Effector memory CD4-positive, alpha-beta T cell (primary cell): ENCODE measurements around the gene CLEC16A.

ENCODE experiments used
- DNase-seq, 3 donors: peaks; one replicate each; pipeline ENCODE4 v3.0.0-alpha.2; 2020
- H3K27ac ChIP-seq: 2 replicates; pipeline ENCODE4 v1.7.0; 2013; ENCODE audit warnings: mild to moderate bottlenecking, low read length, moderate library complexity; ENCODE audit not compliant: insufficient read depth, poor library complexity, severe bottlenecking
- H3K27me3 ChIP-seq: replicated peaks from 2 replicates; pipeline ENCODE4 v1.7.0; 2013; ENCODE audit warnings: mild to moderate bottlenecking, low read length; ENCODE audit not compliant: insufficient read depth, control insufficient read depth, poor library complexity, severe bottlenecking
- H3K36me3 ChIP-seq: 2 replicates; pipeline ENCODE4 v1.7.0; 2013; ENCODE audit warnings: mild to moderate bottlenecking, low read length, moderate library complexity; ENCODE audit not compliant: control insufficient read depth, insufficient read depth
- H3K4me1 ChIP-seq: 2 replicates; pipeline ENCODE4 v1.7.0; 2013; ENCODE audit warnings: low read length, mild to moderate bottlenecking; ENCODE audit not compliant: control insufficient read depth, insufficient read depth, poor library complexity, severe bottlenecking
- H3K4me3 ChIP-seq: 2 replicates; pipeline ENCODE4 v1.7.0; 2013; ENCODE audit warnings: low read length, low read depth, mild to moderate bottlenecking; ENCODE audit not compliant: insufficient read depth, poor library complexity, severe bottlenecking
- H3K9me3 ChIP-seq: 2 replicates; pipeline ENCODE4 v1.7.0; 2013; ENCODE audit warnings: mild to moderate bottlenecking, low read length, moderate library complexity; ENCODE audit not compliant: control insufficient read depth

CLEC16A gene

GRCh38 chr16:11175787-11176341 lies 231.5 kb downstream of the CLEC16A start:
- Histone ChIP-seq H3K4me1 (no peaks in the 10 kb centered on the region), H3K36me3 (peaks cover 14% of the 10 kb centered on the region), H3K9me3 (no peaks in the 10 kb centered on the region), H3K27me3 (no peaks in the 10 kb centered on the region), H3K27ac (no peak overlapping the region), H3K4me3 (no peak overlapping the region)
- DNase-seq, result no peak

DNA sequence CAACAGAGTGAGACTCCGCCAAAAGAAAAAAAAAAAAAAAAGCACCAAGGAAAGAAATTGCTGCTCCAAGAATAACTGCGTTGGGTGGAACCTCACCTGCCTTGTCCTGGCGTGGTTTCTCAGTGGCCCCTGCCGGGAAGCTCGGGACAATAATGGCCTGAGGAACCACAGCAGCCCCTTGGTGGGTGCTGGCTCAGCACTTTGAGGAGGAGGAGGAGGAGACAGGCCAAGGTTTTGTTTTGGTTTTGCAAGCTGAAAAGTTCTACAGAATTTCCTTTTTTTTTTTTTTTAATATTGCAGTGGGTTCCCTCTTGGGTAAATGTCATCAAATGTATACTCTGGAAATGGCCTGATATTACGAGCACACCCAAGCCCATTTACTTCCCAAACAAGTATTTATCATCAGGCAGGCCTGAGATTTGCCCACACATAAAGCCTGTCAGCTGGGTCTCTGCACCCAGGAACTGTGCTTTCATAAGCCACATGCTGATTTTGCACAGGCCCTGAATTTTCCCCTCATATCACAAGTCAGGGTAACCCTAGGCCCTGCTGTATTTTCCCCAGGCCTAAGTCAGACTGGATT lies 233.3 kb downstream of the CLEC16A start:
- Histone ChIP-seq H3K4me1 (no peaks in the 10 kb centered on the region), H3K4me3 (no peak overlapping the region), H3K27ac (no peak overlapping the region), H3K27me3 (no peaks in the 10 kb centered on the region), H3K36me3 (peaks cover 14% of the 10 kb centered on the region), H3K9me3 (no peaks in the 10 kb centered on the region)
- DNase-seq, result no peak

DNA sequence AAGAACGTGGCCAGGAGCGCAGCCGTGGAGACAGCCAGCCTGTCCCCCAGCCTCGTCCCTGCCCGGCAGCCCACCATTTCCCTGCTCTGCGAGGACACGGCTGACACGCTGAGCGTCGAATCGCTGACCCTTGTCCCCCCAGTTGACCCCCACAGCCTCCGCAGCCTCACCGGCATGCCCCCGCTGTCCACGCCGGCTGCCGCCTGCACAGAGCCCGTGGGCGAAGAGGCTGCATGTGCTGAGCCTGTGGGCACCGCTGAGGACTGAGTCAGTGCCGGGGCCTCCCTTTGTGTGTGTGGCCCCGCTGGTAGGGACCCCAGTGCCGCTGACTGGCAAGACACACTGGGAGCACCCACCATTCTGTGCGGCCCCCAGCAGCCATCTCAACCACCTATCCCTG lies 234.1 kb downstream of the CLEC16A start:
- H3K9me3 ChIP-seq, result no peaks in the 10 kb centered on the region
- H3K36me3 ChIP-seq, result peaks cover 14% of the 10 kb centered on the region
- no peaks in the 10 kb centered on the region for H3K4me1 ChIP-seq
- H3K27ac ChIP-seq, result no peak overlapping the region
- H3K27me3 ChIP-seq, result no peaks in the 10 kb centered on the region
- DNase-seq, result no peak
- H3K4me3 ChIP-seq, result no peak overlapping the region

GRCh38 chr16:11179574-11179973 lies 235.2 kb downstream of the CLEC16A start:
- Histone ChIP-seq H3K9me3 (no peaks in the 10 kb centered on the region), H3K27me3 (no peaks in the 10 kb centered on the region), H3K4me1 (no peaks in the 10 kb centered on the region), H3K27ac (no peak overlapping the region), H3K36me3 (peaks cover 14% of the 10 kb centered on the region), H3K4me3 (no peak overlapping the region)
- no peak for DNase-seq

- Histone ChIP-seq H3K36me3 (peaks cover 14% of the 10 kb centered on the region), H3K27ac (no peak overlapping the region)
- DNase-seq, result no peak
Observed at GRCh38 chr16:11180489-11180888, 236.1 kb downstream of the CLEC16A start.

DNA sequence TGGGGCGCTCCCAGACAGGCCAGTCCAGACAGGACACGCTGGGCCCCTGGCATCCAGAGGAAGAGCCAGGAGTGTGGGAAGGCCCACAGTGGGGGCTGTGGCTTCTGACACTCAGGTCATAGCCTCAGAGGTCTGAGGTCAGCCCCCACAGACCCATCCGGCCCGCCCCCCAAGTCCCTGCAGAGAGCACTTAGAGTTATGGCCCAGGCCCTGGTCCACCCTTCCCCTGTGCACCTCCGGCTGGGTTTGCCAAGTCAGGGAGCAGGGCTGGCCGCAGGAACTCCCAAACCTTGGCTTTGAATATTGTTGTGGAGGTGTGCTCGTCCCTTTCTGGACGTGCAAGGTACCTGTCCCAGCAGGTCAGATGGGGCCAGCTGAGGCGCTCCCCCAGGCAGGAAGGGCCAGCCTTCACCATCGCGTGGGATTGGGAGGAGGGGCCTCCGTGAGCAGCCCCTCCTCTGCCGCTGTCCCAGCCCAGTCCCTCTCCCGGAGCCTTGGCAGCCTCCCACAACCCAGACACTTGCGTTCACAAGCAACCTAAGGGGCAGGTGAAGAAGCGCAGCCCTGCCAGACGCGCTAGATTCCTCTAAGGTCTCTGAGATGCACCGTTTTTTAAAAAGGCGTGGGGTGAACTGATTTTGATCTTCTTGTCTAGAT lies 237.0 kb downstream of the CLEC16A start:
- no peaks in the 10 kb centered on the region for H3K27me3 ChIP-seq
- no peak for DNase-seq
- H3K36me3 ChIP-seq, result peaks cover 14% of the 10 kb centered on the region
- H3K4me1 ChIP-seq, result no peaks in the 10 kb centered on the region
- H3K27ac ChIP-seq, result no peak overlapping the region
- H3K4me3 ChIP-seq, result no peak overlapping the region
- no peaks in the 10 kb centered on the region for H3K9me3 ChIP-seq

More at GRCh38 chr16:11180489-11180888, 236.1 kb downstream of the CLEC16A start:
- no peaks in the 10 kb centered on the region for H3K4me1 ChIP-seq
- no peaks in the 10 kb centered on the region for H3K9me3 ChIP-seq
- H3K27me3 ChIP-seq, result no peaks in the 10 kb centered on the region
- no peak overlapping the region for H3K4me3 ChIP-seq

- DNase-seq, result no peak
- H3K4me1 ChIP-seq, result no peaks in the 10 kb centered on the region
- no peaks in the 10 kb centered on the region for H3K9me3 ChIP-seq
- no peak overlapping the region for H3K27ac ChIP-seq
- H3K36me3 ChIP-seq, result peaks cover 14% of the 10 kb centered on the region
- H3K4me3 ChIP-seq, result no peak overlapping the region
- no peaks in the 10 kb centered on the region for H3K27me3 ChIP-seq
Observed at GRCh38 chr16:11181899-11182279, 237.5 kb downstream of the CLEC16A start.

- H3K27ac ChIP-seq, result no peak overlapping the region
- DNase-seq, result no peak
- H3K4me3 ChIP-seq, result no peak overlapping the region
- H3K36me3 ChIP-seq, result peaks cover 14% of the 10 kb centered on the region
- no peaks in the 10 kb centered on the region for H3K27me3 ChIP-seq
- no peaks in the 10 kb centered on the region for H3K4me1 ChIP-seq
- no peaks in the 10 kb centered on the region for H3K9me3 ChIP-seq
Observed at GRCh38 chr16:11182411-11182810, 238.0 kb downstream of the CLEC16A start.

DNA sequence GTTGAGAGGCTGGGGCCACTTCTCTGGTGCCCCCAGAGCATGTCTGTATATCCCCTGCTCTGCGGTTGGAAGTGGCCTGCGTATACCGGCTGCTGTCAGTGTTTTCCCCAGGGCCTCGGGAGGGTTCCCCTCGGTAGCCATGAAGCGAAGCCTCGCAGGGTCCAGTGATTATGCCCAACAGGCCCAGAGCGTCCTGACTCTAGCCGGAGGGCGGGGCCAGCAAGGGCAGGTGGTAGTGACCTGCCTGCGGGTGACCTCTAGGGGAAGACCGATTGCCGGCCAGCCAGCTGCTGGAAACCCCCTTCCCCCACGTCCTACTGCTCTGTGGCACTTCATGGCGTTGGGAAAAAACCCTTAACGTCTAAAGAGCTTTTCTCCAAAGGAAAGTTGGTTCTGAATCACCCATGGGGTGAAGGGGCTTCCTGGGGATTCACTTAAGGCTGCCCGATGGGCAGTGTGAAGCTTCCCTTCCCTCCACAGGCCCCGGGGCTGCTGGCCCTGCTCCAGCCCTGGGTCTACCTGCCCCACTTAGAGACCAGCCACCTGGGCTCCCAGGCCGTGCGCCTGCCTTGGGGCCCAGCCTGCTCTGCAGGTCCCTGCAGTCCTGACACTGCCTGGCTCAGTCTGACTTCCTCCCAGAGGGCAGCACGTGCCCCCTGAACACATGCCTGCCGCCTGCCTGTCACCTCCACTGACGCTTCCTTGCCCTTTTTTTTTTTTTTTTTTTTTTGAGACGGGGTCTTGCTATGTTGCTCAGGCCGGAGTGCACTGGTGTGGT lies 238.9 kb downstream of the CLEC16A start:
- H3K27ac ChIP-seq, result no peak overlapping the region
- no peaks in the 10 kb centered on the region for H3K4me1 ChIP-seq
- no peaks in the 10 kb centered on the region for H3K27me3 ChIP-seq
- no peaks in the 10 kb centered on the region for H3K9me3 ChIP-seq
- peaks cover 14% of the 10 kb centered on the region for H3K36me3 ChIP-seq
- DNase-seq, result no peak
- H3K4me3 ChIP-seq, result no peak overlapping the region

DNA sequence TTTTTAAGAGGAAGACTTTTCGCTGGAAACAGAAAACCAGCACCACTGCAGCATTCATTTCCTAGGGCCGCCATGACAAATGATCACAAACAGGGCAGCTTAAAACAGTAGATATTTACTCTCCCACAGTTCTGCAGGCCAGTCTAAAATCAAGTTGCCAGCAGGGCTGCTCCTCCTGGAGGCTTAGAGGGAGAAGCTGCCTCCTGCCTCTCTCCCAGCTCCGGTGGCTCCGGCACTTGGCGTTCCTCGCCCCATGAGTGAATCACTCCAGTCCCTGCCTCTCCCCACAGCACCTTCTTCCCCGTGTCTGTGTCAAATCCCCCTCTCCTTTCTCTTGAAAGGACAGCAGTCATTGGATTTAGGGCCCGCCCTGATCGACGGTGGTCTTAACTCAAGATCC lies 239.6 kb downstream of the CLEC16A start:
- Histone ChIP-seq H3K27me3 (no peaks in the 10 kb centered on the region), H3K9me3 (no peaks in the 10 kb centered on the region), H3K4me3 (no peak overlapping the region), H3K4me1 (no peaks in the 10 kb centered on the region), H3K27ac (no peak overlapping the region), H3K36me3 (peaks cover 9% of the 10 kb centered on the region)
- DNase-seq, result no peak
